Measurements from ENCODE around the gene SAP25. TPM values are rescaled to one million over a fixed set of nuclear protein-coding genes. Genes with fewer than 3 reads are reported as not detected.

The SAP25 gene
- polyA plus RNA-seq, 1 experiment, result not detected

- peak overlapping the region; percentile 21 for H3K27ac ChIP-seq (ENCODE audit: low read depth, low read length)
- TF ChIP-seq, protein P1, sequence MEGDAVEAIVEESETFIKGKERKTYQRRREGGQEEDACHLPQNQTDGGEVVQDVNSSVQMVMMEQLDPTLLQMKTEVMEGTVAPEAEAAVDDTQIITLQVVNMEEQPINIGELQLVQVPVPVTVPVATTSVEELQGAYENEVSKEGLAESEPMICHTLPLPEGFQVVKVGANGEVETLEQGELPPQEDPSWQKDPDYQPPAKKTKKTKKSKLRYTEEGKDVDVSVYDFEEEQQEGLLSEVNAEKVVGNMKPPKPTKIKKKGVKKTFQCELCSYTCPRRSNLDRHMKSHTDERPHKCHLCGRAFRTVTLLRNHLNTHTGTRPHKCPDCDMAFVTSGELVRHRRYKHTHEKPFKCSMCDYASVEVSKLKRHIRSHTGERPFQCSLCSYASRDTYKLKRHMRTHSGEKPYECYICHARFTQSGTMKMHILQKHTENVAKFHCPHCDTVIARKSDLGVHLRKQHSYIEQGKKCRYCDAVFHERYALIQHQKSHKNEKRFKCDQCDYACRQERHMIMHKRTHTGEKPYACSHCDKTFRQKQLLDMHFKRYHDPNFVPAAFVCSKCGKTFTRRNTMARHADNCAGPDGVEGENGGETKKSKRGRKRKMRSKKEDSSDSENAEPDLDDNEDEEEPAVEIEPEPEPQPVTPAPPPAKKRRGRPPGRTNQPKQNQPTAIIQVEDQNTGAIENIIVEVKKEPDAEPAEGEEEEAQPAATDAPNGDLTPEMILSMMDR (IDR thresholded peaks at IDR 0.05; ENCODE audit: low read depth, low read length), result no peak
- no peaks in the 10 kb centered on the region for H3K27me3 ChIP-seq (ENCODE audit: control insufficient read depth, insufficient read depth, low read length)
- no peak for DNase-seq (ENCODE audit: low read depth, low spot score)
- no peak overlapping the region for H3K4me3 ChIP-seq (ENCODE audit: low read depth, low read length)
- ChIA-PET CTCF (no interaction called here), POLR2A (interaction anchor here (2.3 kb wide), 1 partner anchor 9 kb away, joined by 12 read pairs; the partner anchor contains the start of genes FBXO24 and LRCH4)
- no peaks in the 10 kb centered on the region; the same call in 1 of the 2 replicates for H3K9me3 ChIP-seq (ENCODE audit: control insufficient read depth, insufficient read depth, low read length)
These were observed 2.8 kb upstream of the SAP25 start for GRCh38 chr7:100576384-100576993.

- ChIA-PET POLR2A (interaction anchor here (2.3 kb wide), 1 partner anchor 10 kb away, joined by 12 read pairs; the partner anchor contains the start of genes FBXO24 and LRCH4), CTCF (no interaction called here)
- TF ChIP-seq, protein P1 (IDR thresholded peaks at IDR 0.05; ENCODE audit: low read depth, low read length), result no peak
- Histone ChIP-seq H3K27ac (ENCODE audit: low read depth, low read length) (no peak overlapping the region), H3K27me3 (ENCODE audit: control insufficient read depth, insufficient read depth, low read length) (no peaks in the 10 kb centered on the region), H3K9me3 (ENCODE audit: control insufficient read depth, insufficient read depth, low read length) (no peaks in the 10 kb centered on the region; the same call in 1 of the 2 replicates), H3K4me3 (ENCODE audit: low read depth, low read length) (no peak overlapping the region)
- DNase-seq (ENCODE audit: low read depth, low spot score), result no peak
These were observed 2.2 kb upstream of the SAP25 start for GRCh38 chr7:100575746-100576383.

GRCh38 chr7:100575206-100575631 lies 1.5 kb upstream of the SAP25 start:
- POLR2A ChIA-PET, result no interaction called here
- Histone ChIP-seq H3K4me3 (ENCODE audit: low read depth, low read length) (no peak overlapping the region), H3K27ac (ENCODE audit: low read depth, low read length) (no peak overlapping the region), H3K9me3 (ENCODE audit: control insufficient read depth, insufficient read depth, low read length) (no peaks in the 10 kb centered on the region; the same call in 1 of the 2 replicates), H3K27me3 (ENCODE audit: control insufficient read depth, insufficient read depth, low read length) (peaks cover 2% of the 10 kb centered on the region)
- CTCF ChIA-PET, result no interaction called here
- TF ChIP-seq, protein P1 (IDR thresholded peaks at IDR 0.05; ENCODE audit: low read depth, low read length), result no peak
- no peak for DNase-seq (ENCODE audit: low read depth, low spot score)

DNA sequence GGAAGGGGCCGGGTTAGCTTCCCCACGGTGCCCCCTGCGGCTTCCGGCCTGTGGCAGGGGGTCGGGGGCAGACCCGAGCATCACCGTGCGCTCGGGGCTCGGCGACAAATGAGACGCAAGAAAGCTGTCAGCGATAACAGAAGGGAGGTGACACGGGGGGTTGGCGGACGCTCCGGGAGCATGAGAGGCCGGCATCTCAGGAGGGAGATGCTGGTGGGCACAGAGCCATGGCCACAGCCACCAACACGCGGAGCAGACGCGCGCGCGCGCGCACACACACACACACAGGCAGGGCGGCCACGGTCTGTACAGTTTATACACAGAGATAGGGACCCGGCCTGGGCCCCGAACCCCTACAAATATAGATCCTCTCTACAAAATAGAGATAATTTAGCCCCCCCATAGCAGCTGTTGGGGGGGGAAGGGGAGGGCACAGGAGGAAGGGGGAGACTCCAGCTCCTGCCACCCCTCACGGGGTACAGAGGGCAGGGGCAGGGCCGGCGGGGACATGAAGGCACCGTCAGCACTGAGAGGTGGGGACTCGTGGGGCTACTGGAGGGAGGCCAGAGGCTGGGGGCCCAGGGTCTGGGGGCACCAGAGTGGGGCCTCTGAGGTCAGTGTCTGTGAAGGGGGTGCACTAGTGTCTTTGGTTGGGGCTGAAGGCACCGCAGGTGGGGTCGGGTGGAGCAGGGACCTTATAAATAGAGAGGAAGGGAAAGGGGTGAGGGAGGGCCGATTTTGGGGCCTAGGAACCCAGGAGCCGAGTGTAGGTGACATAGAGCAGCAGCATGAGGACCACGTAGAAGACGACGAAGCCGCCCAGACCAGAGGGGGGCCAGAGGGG lies 884 bp upstream of the SAP25 start:
- Histone ChIP-seq H3K27ac (ENCODE audit: low read depth, low read length) (no peak overlapping the region), H3K27me3 (ENCODE audit: control insufficient read depth, insufficient read depth, low read length) (peaks cover 2% of the 10 kb centered on the region), H3K9me3 (ENCODE audit: control insufficient read depth, insufficient read depth, low read length) (no peaks in the 10 kb centered on the region; the same call in 1 of the 2 replicates), H3K4me3 (ENCODE audit: low read depth, low read length) (no peak overlapping the region)
- TF ChIP-seq, protein P1 (IDR thresholded peaks at IDR 0.05; ENCODE audit: low read depth, low read length), result no peak
- CTCF ChIA-PET, result no interaction called here
- POLR2A ChIA-PET, result interaction anchor here (1.0 kb wide), 1 partner anchor 12 kb away, joined by 4 read pairs; the partner anchor contains the start of genes FBXO24 and LRCH4
- DNase-seq (ENCODE audit: low read depth, low spot score), result no peak
